GM19372 (cell line): ENCODE data around the gene TMEM215.

Experiments used
- ATAC-seq: cut with Tn5 transposase; IDR thresholded peaks from one replicate; pipeline ENCODE4 v1.9.1; 2021; ENCODE audit warnings: mild to moderate bottlenecking, low read depth, moderate library complexity; ENCODE audit not compliant: unreplicated experiment

Gene TMEM215

DNA sequence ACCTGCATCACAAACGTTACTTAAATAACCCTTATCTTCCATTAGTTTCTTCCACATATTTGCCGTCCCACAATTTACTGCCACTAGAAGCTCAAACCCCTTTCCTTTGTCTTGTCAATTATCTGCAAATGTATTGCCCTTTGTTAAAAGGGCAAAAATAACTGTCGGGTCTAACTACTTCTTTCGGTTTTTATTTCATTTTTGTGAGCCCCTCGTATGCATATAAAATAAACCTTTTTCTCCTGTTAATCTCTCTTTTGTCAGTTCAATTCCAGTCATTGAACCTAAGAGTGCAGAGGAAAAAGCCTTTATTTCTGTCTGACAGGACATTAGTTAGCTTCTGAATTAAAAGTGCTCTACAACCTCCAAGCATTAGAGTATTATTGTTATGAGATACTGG is 45.5 kb downstream of the TMEM215 start:
- no peak for ATAC-seq

DNA sequence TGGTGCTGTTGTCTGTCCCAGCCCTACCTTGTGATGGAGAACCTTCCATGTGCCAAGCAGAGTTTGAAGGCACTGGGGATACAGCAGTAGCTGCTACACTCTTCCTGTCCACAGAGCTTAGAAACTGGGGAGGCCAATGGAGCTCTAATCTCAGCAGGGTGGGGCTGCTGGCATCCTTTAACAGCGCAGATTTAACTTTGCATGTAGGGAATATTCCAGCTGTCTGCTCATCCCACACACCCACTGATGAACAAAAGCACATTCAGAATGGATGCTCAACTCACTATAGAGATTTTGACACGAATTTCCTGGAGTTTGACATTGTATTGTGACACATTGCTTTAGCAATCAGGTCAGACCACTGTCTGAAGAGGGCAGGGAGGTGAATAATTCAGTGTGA is 49.0 kb downstream of the TMEM215 start:
- no peak for ATAC-seq
